HG03432 (cell line): ENCODE results near the gene GTSF1L.
"Not testable (repeated sequence)": the region's sequence is repeated elsewhere in the genome, so short reads cannot be mapped to it uniquely, and the experiment has no call there.

Source experiments
- ATAC-seq: cut with Tn5 transposase; IDR thresholded peaks from one replicate; pipeline ENCODE4 v1.9.1; 2021; ENCODE audit warnings: mild to moderate bottlenecking, moderate library complexity; ENCODE audit not compliant: unreplicated experiment

The GTSF1L gene

GRCh38 chr20:43726811-43727338 lies at the start of gene GTSF1L:
GTSF1L (minus strand) TSS chr20:43727002; CDS start chr20:43726694, 308 bp downstream.
- no peak for ATAC-seq

- no peak for ATAC-seq
Measured at GRCh38 chr20:43774754-43775153, 48.0 kb upstream of the GTSF1L start.

- no peak for ATAC-seq
Measured at GRCh38 chr20:43771503-43772190, 44.8 kb upstream of the GTSF1L start.

- ATAC-seq: no peak
Measured at GRCh38 chr20:43770342-43770741, 43.5 kb upstream of the GTSF1L start.

- ATAC-seq: no peak
Measured at GRCh38 chr20:43767686-43768474, 41.1 kb upstream of the GTSF1L start.

- no peak for ATAC-seq
Measured at GRCh38 chr20:43766917-43767316, 40.1 kb upstream of the GTSF1L start.

- no peak for ATAC-seq
Measured at GRCh38 chr20:43766385-43766784, 39.6 kb upstream of the GTSF1L start.

- ATAC-seq: no peak
Measured at GRCh38 chr20:43765916-43766315, 39.1 kb upstream of the GTSF1L start.

- no peak for ATAC-seq
Measured at GRCh38 chr20:43762911-43763310, 36.1 kb upstream of the GTSF1L start.

- no peak for ATAC-seq
Measured at GRCh38 chr20:43761386-43762340, 34.9 kb upstream of the GTSF1L start.

- not testable (repeated sequence) for ATAC-seq
Measured at GRCh38 chr20:43757888-43758287, 31.1 kb upstream of the GTSF1L start.

- no peak for ATAC-seq
Measured at GRCh38 chr20:43755851-43756250, 29.0 kb upstream of the GTSF1L start.

GRCh38 chr20:43755390-43755789 lies 28.6 kb upstream of the GTSF1L start:
- ATAC-seq: no peak

- peak; percentile 56 for ATAC-seq
Measured at GRCh38 chr20:43752561-43753301, 25.9 kb upstream of the GTSF1L start.

GRCh38 chr20:43752051-43752360 lies 25.2 kb upstream of the GTSF1L start:
- no peak for ATAC-seq

GRCh38 chr20:43751167-43752050 lies 24.6 kb upstream of the GTSF1L start:
- peak; percentile 80 for ATAC-seq

GRCh38 chr20:43750774-43751166 lies 24.0 kb upstream of the GTSF1L start:
- ATAC-seq: no peak

- ATAC-seq: no peak
Measured at GRCh38 chr20:43749734-43750294, 23.0 kb upstream of the GTSF1L start.

GRCh38 chr20:43748274-43748673 lies 21.5 kb upstream of the GTSF1L start:
- no peak for ATAC-seq
